ENCODE results near the gene MGAT3.

DNA sequence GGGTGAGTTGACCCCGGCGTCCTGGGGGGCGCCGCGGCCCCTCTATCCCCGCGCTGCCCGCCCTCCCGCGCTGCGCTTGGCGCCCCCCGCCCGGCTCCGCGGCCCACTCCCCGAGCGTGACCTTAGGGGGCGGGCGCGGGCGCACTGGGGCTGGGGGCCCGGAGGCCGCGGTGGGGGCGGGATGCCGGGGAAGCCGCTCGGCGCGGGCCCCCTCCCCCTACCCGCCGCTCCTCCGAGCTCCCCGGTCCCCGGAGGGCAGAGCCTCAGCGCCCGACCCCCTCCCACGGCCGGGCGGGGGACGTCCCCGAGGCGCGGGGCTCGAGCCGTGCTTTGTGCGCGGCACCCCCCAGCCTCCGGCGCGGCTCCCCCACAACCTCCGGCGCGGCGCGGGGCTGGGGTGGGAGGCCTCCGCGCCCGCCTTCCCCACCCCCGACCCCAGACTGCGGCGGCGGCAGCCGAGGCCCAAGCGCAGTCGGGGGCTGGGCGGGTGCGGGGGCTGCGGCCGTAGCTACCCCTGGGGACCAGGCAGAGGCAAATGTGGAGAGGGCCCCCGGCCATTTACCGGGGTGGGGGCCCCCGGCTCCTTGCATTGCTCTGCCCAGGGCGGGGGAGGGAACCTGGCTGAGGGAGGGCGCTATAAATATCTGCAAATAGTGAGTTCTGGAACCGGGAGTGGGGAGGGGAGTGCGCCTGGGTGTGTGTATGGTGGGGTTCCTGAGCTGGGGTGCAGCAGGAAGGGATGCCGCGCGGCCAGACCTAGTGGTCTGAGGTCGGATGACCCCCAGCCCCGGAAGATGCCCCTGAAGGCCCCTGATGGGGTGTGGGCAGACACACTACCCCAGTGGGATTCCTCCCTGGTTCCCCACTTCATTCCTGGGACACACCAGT lies 988 bp downstream of the MGAT3 start:
- TF ChIP-seq CTCF (IDR thresholded peaks at IDR 0.05) = no peak
- no peak for TF ChIP-seq POLR2A (IDR thresholded peaks at IDR 0.05)

All from uterus (tissue), 2 donors.